ENCODE measurements around the gene ABCC4. TPM values are rescaled to one million over a fixed set of nuclear protein-coding genes. Genes with fewer than 3 reads are reported as not detected.
A peak's percentile ranks its signal among the peaks of the same experiment; 100 is the strongest.
"Not testable (repeated sequence)": the region's sequence is repeated elsewhere in the genome, so short reads cannot be mapped to it uniquely, and the experiment has no call there.

The ABCC4 gene
- total and polyA plus RNA-seq, 8 donors = 24.7 to 60.9 (median 43.1) TPM

GRCh38 chr13:95195146-95195545, 106.1 kb downstream of the ABCC4 start:
- no peaks in the 10 kb centered on the region for H3K27me3 ChIP-seq
- H3K27ac ChIP-seq = no peak overlapping the region
- peaks cover 0 to 14% of the 10 kb centered on the region in 2 donors for H3K36me3 ChIP-seq
- H3K4me3 ChIP-seq = no peak overlapping the region
- DNase-seq = no peak
- TF ChIP-seq CTCF (IDR thresholded peaks at IDR 0.05) = no peak
- intact Hi-C loops (cut with DNase I) = loop anchor here in 1 of 2 donors (10.0 kb wide), 1 partner anchor 100 kb away; no protein-coding TSS in a partner anchor
- no peaks in the 10 kb centered on the region for H3K4me1 ChIP-seq
- no peak for ATAC-seq
- H3K9me3 ChIP-seq = no peaks in the 10 kb centered on the region

GRCh38 chr13:95193509-95194230, 107.6 kb downstream of the ABCC4 start:
- H3K27ac ChIP-seq = peak overlapping the region in 1 of 2 donors; percentile 23
- no peak overlapping the region for H3K4me3 ChIP-seq
- H3K4me1 ChIP-seq = no peaks in the 10 kb centered on the region
- DNase-seq = peak in 1 of 4 donors; percentile 14
- TF ChIP-seq CTCF (IDR thresholded peaks at IDR 0.05) = no peak
- H3K36me3 ChIP-seq = peaks cover 0 to 14% of the 10 kb centered on the region in 2 donors
- intact Hi-C loops (cut with DNase I) = loop anchor here in 1 of 2 donors (5.0 to 10.0 kb wide), 2 partner anchors 101 to 209 kb away; no protein-coding TSS in a partner anchor
- ATAC-seq = peak; percentile 39
- no peaks in the 10 kb centered on the region for H3K27me3 ChIP-seq
- H3K9me3 ChIP-seq = no peaks in the 10 kb centered on the region

GRCh38 chr13:95192998-95193397, 108.3 kb downstream of the ABCC4 start:
- peak; percentile 43 for ATAC-seq
- H3K27ac ChIP-seq = peak overlapping the region in 1 of 2 donors; percentile 23
- H3K9me3 ChIP-seq = no peaks in the 10 kb centered on the region
- no peaks in the 10 kb centered on the region for H3K27me3 ChIP-seq
- H3K4me1 ChIP-seq = no peaks in the 10 kb centered on the region
- no peak overlapping the region for H3K4me3 ChIP-seq
- no peak for DNase-seq
- TF ChIP-seq CTCF (IDR thresholded peaks at IDR 0.05) = no peak
- H3K36me3 ChIP-seq = peaks cover 0 to 14% of the 10 kb centered on the region in 2 donors
- intact Hi-C loops (cut with DNase I) = loop anchor here in 1 of 2 donors (5.0 to 10.0 kb wide), 2 partner anchors 102 to 209 kb away; no protein-coding TSS in a partner anchor

GRCh38 chr13:95192564-95192945, 108.7 kb downstream of the ABCC4 start:
- intact Hi-C loops (cut with DNase I) = loop anchor here in 1 of 2 donors (5.0 to 10.0 kb wide), 2 partner anchors 102 to 210 kb away; no protein-coding TSS in a partner anchor

GRCh38 chr13:95191821-95192563, 109.3 kb downstream of the ABCC4 start:
- H3K36me3 ChIP-seq = peaks cover 0 to 19% of the 10 kb centered on the region in 2 donors
- ATAC-seq (peak; percentile 91), DNase-seq (peak; percentile 71 to 91 (median 83))
- H3K4me3 ChIP-seq = no peak overlapping the region
- no peaks in the 10 kb centered on the region for H3K4me1 ChIP-seq
- no peaks in the 10 kb centered on the region for H3K27me3 ChIP-seq
- peak; percentile 83 to 90 for TF ChIP-seq CTCF (IDR thresholded peaks at IDR 0.05)
- H3K9me3 ChIP-seq = no peaks in the 10 kb centered on the region
- no peak overlapping the region for H3K27ac ChIP-seq
- intact Hi-C loops (cut with DNase I) = loop anchor here in 1 of 2 donors (5.0 to 10.0 kb wide), 2 partner anchors 103 to 210 kb away; no protein-coding TSS in a partner anchor

More at GRCh38 chr13:95192564-95192945, 108.7 kb downstream of the ABCC4 start:
- H3K4me3 ChIP-seq, H3K9me3 ChIP-seq, H3K4me1 ChIP-seq, ATAC-seq, H3K27me3 ChIP-seq, DNase-seq: not testable (repeated sequence)
- H3K36me3 ChIP-seq = peaks cover 0 to 14% of the 10 kb centered on the region in 2 donors
- H3K27ac ChIP-seq = peak overlapping the region in 1 of 2 donors; percentile 23

Data from left lung (tissue), 10 donors.